NCI-H524 treated with DMSO at 0.1 percent for 48 hours (cell line): ENCODE data around the gene CRIM1.
"Not testable (repeated sequence)": the region's sequence is repeated elsewhere in the genome, so short reads cannot be mapped to it uniquely, and the experiment has no call there.

Experiments used
- DNase-seq: peaks from one replicate; lab custom pipeline; 2025; lab: John Stamatoyannopoulos, UW

The CRIM1 gene

GRCh38 chr2:36354811-36355150 is 797 bp upstream of the CRIM1 start:
- DNase-seq, result no peak

GRCh38 chr2:36355890-36356297 is 316 bp downstream of the CRIM1 start:
- no peak for DNase-seq

- no peak for DNase-seq
Observed at GRCh38 chr2:36356298-36356989, 866 bp downstream of the CRIM1 start.

GRCh38 chr2:36356990-36357846 is 1.6 kb downstream of the CRIM1 start:
- no peak for DNase-seq

- no peak for DNase-seq
Observed at GRCh38 chr2:36357847-36358659, 2.5 kb downstream of the CRIM1 start.

- DNase-seq, result no peak
Observed at GRCh38 chr2:36359067-36359466, 3.5 kb downstream of the CRIM1 start.

- DNase-seq, result no peak
Observed at GRCh38 chr2:36360063-36360462, 4.5 kb downstream of the CRIM1 start.

GRCh38 chr2:36360834-36361233 is 5.3 kb downstream of the CRIM1 start:
- DNase-seq, result no peak

- no peak for DNase-seq
Observed at GRCh38 chr2:36361396-36361795, 5.8 kb downstream of the CRIM1 start.

- no peak for DNase-seq
Observed at GRCh38 chr2:36362291-36362690, 6.7 kb downstream of the CRIM1 start.

GRCh38 chr2:36363085-36363484 is 7.5 kb downstream of the CRIM1 start:
- DNase-seq, result not testable (repeated sequence)

GRCh38 chr2:36366491-36367120 is 11.0 kb downstream of the CRIM1 start:
- DNase-seq, result no peak

GRCh38 chr2:36367486-36367885 is 11.9 kb downstream of the CRIM1 start:
- DNase-seq, result no peak

- no peak for DNase-seq
Observed at GRCh38 chr2:36367895-36368353, 12.3 kb downstream of the CRIM1 start.

- no peak for DNase-seq
Observed at GRCh38 chr2:36368438-36368837, 12.9 kb downstream of the CRIM1 start.

- no peak for DNase-seq
Observed at GRCh38 chr2:36369163-36369562, 13.6 kb downstream of the CRIM1 start.

GRCh38 chr2:36369716-36370115 is 14.1 kb downstream of the CRIM1 start:
- DNase-seq, result no peak

- no peak for DNase-seq
Observed at GRCh38 chr2:36370281-36370680, 14.7 kb downstream of the CRIM1 start.

GRCh38 chr2:36371070-36371874 is 15.7 kb downstream of the CRIM1 start:
- no peak for DNase-seq

- no peak for DNase-seq
Observed at GRCh38 chr2:36371928-36372391, 16.4 kb downstream of the CRIM1 start.
